IPS-NIHi7 (cell line): Measurements from ENCODE around the gene RXFP3.

ENCODE experiments used
- DNase-seq: peaks from one replicate; pipeline ENCODE4 v3.0.0; 2012; ENCODE audit warnings: mixed read lengths; ENCODE audit errors: extremely low spot score

RXFP3 gene

DNA sequence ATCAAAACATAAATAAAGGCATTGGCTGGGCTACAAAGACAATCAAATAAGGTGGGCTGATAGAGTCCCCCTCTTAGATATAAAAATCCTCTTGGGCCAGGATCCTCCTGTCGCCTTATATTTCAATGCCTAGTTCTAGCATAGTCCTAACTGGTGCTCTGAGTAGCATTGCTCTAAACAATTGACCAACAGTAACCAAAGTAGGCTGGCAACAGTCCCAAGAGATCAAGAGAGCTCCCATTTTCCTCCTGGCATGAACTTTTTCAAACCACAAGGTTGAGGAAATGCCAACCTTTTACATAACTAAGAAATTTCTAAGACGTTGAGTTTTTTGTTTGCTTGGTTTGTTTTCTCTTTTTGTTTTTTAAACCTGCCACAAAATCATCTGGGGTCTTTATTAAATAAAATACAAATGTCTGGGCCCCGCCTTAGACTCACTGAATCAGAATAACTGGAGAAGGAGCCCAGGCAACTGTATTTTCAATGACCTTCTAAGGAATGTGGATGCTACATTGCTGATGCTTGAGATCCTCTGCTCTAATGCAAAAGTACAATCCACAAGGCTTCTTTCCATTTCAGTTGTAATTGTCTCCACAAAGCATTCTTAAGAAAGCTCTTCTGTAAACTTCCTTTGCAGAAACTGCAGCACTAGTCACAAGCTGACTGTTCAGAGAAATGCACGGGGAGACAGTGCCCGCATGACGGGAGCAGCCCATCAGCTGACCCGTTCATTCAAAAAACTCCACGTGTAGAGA is 45.4 kb downstream of the RXFP3 start:
- DNase-seq: no peak

DNA sequence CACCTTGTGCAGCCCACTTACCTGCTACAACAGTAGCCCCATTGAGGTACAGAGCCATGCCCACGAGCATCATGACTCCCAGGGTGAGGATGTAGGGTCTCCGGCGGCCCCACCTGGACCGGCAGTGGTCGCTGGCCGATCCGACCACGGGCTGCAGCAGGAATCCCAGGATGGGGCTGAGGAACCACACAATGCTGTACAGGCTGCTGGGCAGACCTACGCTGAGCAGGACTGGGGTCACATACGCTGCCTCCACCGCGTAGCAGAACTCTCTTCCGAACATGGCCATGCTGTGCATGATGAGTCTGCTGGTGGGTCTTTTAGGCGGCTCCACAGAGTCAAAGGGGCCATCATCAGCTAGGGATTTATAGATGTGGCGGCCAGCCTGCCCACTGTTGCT is 48.0 kb downstream of the RXFP3 start:
- DNase-seq: no peak

DNA sequence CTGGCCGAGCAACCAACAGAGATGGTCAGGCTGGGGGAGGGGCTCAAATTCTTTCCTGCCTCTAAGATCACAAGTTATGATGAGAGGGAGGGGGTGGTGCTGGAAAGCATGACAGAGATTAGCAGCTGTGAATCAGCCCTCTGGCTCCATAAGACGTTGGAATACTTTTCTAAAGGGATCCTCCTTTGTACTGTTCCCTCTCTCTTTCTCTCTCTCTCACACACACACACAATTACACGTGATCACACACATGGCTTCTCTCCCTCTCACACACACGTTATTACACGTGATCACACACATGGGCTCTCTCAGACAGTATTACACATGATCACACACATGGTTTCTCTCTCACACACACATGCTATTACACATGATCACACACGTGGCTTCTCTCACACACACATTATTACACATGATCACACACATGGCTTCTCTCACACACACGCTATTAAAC is 48.5 kb downstream of the RXFP3 start, which contains the start of gene SLC45A2:
Gene SLC45A2, minus strand, starts transcription at position 23 of the 454 bp plus-strand sequence. CDS start 110 bp downstream, outside the sequence.
- no peak for DNase-seq

DNA sequence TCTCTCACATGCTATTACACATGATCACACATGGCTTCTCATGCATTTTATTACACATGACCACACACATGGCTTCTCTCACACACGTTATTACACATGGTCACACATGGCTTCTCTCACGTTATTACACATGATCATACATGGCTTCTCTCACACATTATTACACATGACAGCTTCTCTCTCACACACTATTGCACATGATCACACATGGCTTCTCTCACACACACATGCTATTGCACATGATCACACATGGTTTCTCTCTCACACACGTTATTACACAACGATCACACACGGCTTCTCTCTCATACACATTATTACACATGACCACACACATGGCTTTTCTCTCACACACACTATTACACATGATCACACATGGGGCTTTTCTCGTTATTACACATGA is 49.3 kb downstream of the RXFP3 start:
- no peak for DNase-seq
